Measurements from ENCODE around the gene THAP11. TPM values are rescaled to one million over a fixed set of nuclear protein-coding genes. Genes with fewer than 3 reads are reported as not detected.
A peak's percentile ranks its signal among the peaks of the same experiment; 100 is the strongest.

Gene THAP11
- total and polyA plus RNA-seq, 2 of the 13 experiments (the other 11 are each of a cell fraction or from before 2014, with no cell fraction given): 44.2 to 53.4 TPM

DNA sequence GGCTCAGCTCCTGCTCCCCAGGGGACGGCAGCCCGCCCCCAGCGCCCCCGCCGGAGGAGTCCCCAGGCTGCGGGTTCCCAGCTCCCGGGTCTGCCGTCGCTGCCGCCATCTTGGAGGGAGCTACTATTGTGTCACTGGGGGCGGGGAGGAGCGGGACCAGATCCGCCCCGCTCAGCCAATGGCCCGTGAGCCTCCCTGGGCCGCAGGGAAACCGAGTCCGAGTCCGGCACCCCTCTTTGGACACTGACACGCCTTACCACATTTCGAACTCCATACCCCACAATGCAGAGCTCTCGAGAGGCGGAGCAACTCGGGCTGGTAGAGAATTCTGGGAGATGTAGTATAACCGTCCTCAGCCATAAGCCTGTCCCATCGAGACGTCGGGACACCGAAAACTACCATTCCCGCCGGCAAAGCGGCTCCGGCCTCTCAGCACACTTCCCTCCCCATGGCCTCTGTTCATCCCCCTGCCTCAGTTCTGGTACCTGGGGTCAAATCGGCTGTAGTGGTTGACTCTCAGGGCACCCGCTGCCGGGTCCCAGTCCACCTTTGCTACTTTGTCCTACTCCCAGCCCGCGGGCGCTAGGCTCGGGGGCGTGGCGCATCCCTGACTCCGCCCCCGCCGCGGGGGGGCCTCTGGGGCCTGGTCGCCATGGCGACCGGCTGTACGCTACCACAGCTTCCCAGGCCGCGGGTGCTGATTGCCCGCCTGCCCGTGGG lies 35.5 kb upstream of the THAP11 start, which contains the start of the genes RANBP10 and TSNAXIP1 (continued):
- TF ChIP-seq, protein P1, sequence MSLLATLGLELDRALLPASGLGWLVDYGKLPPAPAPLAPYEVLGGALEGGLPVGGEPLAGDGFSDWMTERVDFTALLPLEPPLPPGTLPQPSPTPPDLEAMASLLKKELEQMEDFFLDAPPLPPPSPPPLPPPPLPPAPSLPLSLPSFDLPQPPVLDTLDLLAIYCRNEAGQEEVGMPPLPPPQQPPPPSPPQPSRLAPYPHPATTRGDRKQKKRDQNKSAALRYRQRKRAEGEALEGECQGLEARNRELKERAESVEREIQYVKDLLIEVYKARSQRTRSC (CRISPR knock-in tag; IDR thresholded peaks at IDR 0.05; ENCODE audit: low read depth): no peak
- peak; percentile 8 for TF ChIP-seq HNRNPLL (IDR thresholded peaks at IDR 0.05; ENCODE audit: low read depth, low read length, poor library complexity, severe bottlenecking)
- TF ChIP-seq ZFP82 (CRISPR knock-in tag; IDR thresholded peaks at IDR 0.05; ENCODE audit: borderline replicate concordance): no peak
- TF ChIP-seq, protein P2, sequence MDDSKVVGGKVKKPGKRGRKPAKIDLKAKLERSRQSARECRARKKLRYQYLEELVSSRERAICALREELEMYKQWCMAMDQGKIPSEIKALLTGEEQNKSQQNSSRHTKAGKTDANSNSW (CRISPR knock-in tag; IDR thresholded peaks at IDR 0.05; ENCODE audit: borderline replicate concordance): no peak
- TF ChIP-seq RXRB (CRISPR knock-in tag; IDR thresholded peaks at IDR 0.05; ENCODE audit: borderline replicate concordance): no peak
- no peak for TF ChIP-seq ARNT (IDR thresholded peaks at IDR 0.05)
- TF ChIP-seq POGZ (CRISPR knock-in tag; IDR thresholded peaks at IDR 0.05): no peak; the same call in 1 of the 2 replicates
- TF ChIP-seq, protein P3, sequence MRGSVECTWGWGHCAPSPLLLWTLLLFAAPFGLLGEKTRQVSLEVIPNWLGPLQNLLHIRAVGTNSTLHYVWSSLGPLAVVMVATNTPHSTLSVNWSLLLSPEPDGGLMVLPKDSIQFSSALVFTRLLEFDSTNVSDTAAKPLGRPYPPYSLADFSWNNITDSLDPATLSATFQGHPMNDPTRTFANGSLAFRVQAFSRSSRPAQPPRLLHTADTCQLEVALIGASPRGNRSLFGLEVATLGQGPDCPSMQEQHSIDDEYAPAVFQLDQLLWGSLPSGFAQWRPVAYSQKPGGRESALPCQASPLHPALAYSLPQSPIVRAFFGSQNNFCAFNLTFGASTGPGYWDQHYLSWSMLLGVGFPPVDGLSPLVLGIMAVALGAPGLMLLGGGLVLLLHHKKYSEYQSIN (CRISPR knock-in tag; IDR thresholded peaks at IDR 0.05; ENCODE audit: borderline replicate concordance): no peak
- no peak for TF ChIP-seq ZNF496 (CRISPR knock-in tag; IDR thresholded peaks at IDR 0.05; ENCODE audit: insufficient replicate concordance)
- TF ChIP-seq RELA (CRISPR knock-in tag; IDR thresholded peaks at IDR 0.05): no peak
- 0 out of 2 replicates have a peak, but pooled peaks have one; percentile 16 for TF ChIP-seq TMF1 (CRISPR knock-in tag; IDR thresholded peaks at IDR 0.05; ENCODE audit: low read depth)
- no peak for TF ChIP-seq HNRNPH1 (optimal IDR thresholded peaks at IDR 0.05; ENCODE audit: low read depth, low read length)
- TF ChIP-seq HOXA7 (CRISPR knock-in tag; IDR thresholded peaks at IDR 0.05): no peak
- no peak for TF ChIP-seq NPAS2 (CRISPR knock-in tag; IDR thresholded peaks at IDR 0.05; ENCODE audit: borderline replicate concordance)
- peak; percentile 48 for TF ChIP-seq MED1 (CRISPR knock-in tag; IDR thresholded peaks at IDR 0.05)
- TF ChIP-seq BORCS8-MEF2B (CRISPR knock-in tag; IDR thresholded peaks at IDR 0.05): no peak; the same call in none of the 2 replicates
- 0 out of 2 replicates have a peak, but pooled peaks have one; percentile 25 for TF ChIP-seq ZBTB7B (CRISPR knock-in tag; IDR thresholded peaks at IDR 0.05)
- no peak for TF ChIP-seq ZNF34 (CRISPR knock-in tag; IDR thresholded peaks at IDR 0.05; ENCODE audit: borderline replicate concordance)
- TF ChIP-seq TOPORS (CRISPR knock-in tag; IDR thresholded peaks at IDR 0.05): no peak
- no peak for TF ChIP-seq ZNF7 (CRISPR knock-in tag; IDR thresholded peaks at IDR 0.05)
- TF ChIP-seq, protein P4, sequence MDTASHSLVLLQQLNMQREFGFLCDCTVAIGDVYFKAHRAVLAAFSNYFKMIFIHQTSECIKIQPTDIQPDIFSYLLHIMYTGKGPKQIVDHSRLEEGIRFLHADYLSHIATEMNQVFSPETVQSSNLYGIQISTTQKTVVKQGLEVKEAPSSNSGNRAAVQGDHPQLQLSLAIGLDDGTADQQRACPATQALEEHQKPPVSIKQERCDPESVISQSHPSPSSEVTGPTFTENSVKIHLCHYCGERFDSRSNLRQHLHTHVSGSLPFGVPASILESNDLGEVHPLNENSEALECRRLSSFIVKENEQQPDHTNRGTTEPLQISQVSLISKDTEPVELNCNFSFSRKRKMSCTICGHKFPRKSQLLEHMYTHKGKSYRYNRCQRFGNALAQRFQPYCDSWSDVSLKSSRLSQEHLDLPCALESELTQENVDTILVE (CRISPR knock-in tag; IDR thresholded peaks at IDR 0.05): peak; percentile 17; the same call in 1 of the 2 replicates
- no peak; the same call in 1 of the 2 replicates for TF ChIP-seq RFX5 (IDR thresholded peaks at IDR 0.05; ENCODE audit: low read depth, low read length)
- no peak for TF ChIP-seq CBX1 (IDR thresholded peaks at IDR 0.05; ENCODE audit: low read depth)
- peak; percentile 99 for TF ChIP-seq RFX1 (IDR thresholded peaks at IDR 0.05)

All from HepG2 (cell line).